ENCODE results near the gene STPG1.

Gene STPG1

DNA sequence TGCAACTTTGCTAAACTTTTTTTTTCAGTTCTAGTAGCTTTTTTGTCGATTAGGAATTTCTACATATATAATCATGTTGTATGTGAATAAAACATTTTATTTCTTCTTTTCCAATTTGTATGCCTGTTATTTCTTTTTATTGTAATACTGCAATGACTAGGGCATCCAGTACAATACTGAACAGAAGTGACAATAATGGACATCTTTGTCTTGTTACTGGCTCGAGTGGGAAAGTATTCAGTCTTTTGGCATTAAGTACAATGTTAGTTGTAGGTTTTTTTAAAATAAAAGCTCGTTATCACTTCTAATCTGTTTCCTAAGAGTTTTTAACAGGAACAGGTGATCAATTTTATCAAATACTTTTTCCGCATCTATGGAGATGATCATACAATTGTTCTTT, 9.8 kb downstream of the STPG1 start:
- Histone ChIP-seq H3K4me1 (no peaks in the 10 kb centered on the region), H3K9ac (no peak overlapping the region), H3K4me2 (no peak overlapping the region), H3K9me3 (peaks cover 9% of the 10 kb centered on the region), H4K20me1 (no peaks in the 10 kb centered on the region), H3K36me3 (no peaks in the 10 kb centered on the region), H3K4me3 (no peak overlapping the region), H3K27me3 (no peaks in the 10 kb centered on the region), H3K27ac (no peak overlapping the region)
- TF ChIP-seq Cebpa-rat (IDR thresholded peaks at IDR 0.05), result no peak

DNA sequence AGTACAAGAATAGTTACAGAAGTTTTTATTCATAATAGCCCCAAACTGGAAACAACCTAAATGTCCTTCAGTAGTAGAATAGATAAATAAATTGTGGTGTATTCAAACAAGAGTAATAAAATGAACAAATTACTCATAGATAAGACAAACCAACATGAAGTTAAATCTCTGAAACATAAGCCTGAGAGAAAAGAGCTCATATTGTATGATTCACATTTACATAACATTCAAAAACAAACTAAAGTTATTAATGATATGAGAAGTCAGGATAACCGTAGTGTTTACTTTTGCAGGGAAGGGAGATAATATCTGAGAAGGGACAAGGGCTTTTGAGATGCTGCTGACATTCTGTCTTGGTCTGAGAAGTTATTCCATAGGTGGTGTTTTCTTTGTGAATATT, 13.5 kb downstream of the STPG1 start:
- Histone ChIP-seq H3K27ac (no peak overlapping the region), H3K4me3 (no peak overlapping the region), H3K4me2 (no peak overlapping the region), H3K27me3 (no peaks in the 10 kb centered on the region), H3K9ac (no peak overlapping the region), H3K4me1 (no peaks in the 10 kb centered on the region), H3K36me3 (no peaks in the 10 kb centered on the region), H4K20me1 (no peaks in the 10 kb centered on the region), H3K9me3 (no peaks in the 10 kb centered on the region)
- TF ChIP-seq Cebpa-rat (IDR thresholded peaks at IDR 0.05), result no peak

DNA sequence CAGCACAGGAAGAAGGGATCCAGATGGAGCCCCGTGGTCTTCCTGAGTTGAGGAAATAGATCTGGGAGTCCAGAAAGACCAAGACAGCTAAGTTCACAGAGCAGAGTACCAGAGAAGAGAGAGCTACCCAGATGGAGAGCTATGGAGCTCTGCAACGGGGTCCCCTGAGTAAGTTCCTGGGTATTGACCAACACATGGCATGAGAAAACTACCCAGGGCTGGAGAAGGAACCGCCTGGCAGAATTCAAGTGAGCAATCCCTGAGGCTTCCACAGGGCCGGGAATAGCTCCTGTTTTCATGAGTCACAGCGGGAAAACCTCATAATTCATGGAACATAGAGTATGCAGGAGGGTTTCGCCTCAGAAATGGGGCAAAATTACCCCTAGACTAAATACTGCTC, 19.7 kb downstream of the STPG1 start:
- H3K36me3 ChIP-seq, result no peaks in the 10 kb centered on the region
- H3K4me3 ChIP-seq, result no peak overlapping the region
- H3K4me1 ChIP-seq, result peaks cover 6% of the 10 kb centered on the region; the same call in 1 of the 2 replicates
- no peaks in the 10 kb centered on the region for H4K20me1 ChIP-seq
- no peak for TF ChIP-seq Cebpa-rat (IDR thresholded peaks at IDR 0.05)
- H3K27me3 ChIP-seq, result no peaks in the 10 kb centered on the region
- H3K9me3 ChIP-seq, result no peaks in the 10 kb centered on the region
- no peak overlapping the region for H3K4me2 ChIP-seq
- H3K27ac ChIP-seq, result no peak overlapping the region
- no peak overlapping the region for H3K9ac ChIP-seq

DNA sequence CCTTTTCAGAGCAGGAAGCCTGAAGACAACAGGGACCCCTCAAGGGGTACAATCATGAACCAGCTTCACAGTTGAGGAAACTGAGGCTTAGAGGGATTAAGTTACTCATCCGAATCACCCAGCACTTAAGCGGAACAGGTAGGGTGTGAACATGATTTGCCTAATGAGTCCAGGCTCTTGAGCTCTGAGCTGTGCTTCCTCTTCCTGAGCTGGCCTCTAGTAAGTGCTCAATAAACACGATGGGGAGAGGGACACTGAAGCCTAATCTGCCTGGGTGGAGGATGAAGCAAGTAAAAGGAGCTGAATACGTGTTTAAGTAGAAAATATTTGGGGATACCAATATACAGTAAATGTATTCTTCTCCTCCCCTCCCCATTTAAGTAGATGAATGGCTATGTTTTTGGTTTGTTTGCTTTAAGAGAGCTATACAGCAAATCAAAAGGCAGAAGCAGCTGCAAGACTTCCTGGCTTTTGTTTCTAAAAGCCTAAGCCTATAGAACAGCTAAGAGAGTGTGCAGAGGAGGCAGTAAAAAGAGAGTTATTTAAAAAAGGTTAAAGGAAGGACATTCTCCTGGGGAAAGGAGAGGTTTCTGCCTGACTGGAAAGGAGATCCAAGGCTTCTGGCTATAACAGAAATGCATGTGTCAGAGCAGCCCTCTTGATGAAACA, 20.5 kb downstream of the STPG1 start:
- no peaks in the 10 kb centered on the region for H3K36me3 ChIP-seq
- H3K4me1 ChIP-seq, result peaks cover 6% of the 10 kb centered on the region; the same call in 1 of the 2 replicates
- no peak for TF ChIP-seq Cebpa-rat (IDR thresholded peaks at IDR 0.05)
- H3K9ac ChIP-seq, result 0 out of 2 replicates have a peak overlapping the region, but pooled peaks have one; percentile 28
- no peaks in the 10 kb centered on the region for H3K27me3 ChIP-seq
- no peaks in the 10 kb centered on the region for H3K9me3 ChIP-seq
- H4K20me1 ChIP-seq, result no peaks in the 10 kb centered on the region
- H3K4me3 ChIP-seq, result no peak overlapping the region
- H3K4me2 ChIP-seq, result no peak overlapping the region
- H3K27ac ChIP-seq, result no peak overlapping the region

DNA sequence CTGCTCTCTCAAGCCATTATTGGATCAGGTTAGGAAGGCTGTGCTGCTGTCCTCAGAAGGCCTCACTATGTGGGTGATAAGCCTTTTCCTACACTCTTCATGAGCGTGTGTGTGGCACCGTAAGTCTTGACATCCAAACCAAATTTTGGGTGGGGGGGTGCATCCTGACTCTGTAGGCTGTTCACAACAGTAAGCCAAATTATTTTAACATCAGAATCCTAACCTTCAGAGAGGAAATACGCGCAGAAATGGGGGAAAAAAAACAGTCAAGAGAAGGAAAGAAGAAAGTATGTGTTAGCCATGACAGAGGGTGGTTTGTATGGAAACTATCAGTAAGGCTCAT, 21.0 kb downstream of the STPG1 start:
- no peaks in the 10 kb centered on the region for H4K20me1 ChIP-seq
- H3K4me3 ChIP-seq, result no peak overlapping the region
- H3K4me2 ChIP-seq, result no peak overlapping the region
- H3K9ac ChIP-seq, result no peak overlapping the region
- TF ChIP-seq Cebpa-rat (IDR thresholded peaks at IDR 0.05), result no peak
- no peaks in the 10 kb centered on the region for H3K9me3 ChIP-seq
- no peak overlapping the region for H3K27ac ChIP-seq
- peaks cover 6% of the 10 kb centered on the region; the same call in 1 of the 2 replicates for H3K4me1 ChIP-seq
- no peaks in the 10 kb centered on the region for H3K36me3 ChIP-seq
- no peaks in the 10 kb centered on the region for H3K27me3 ChIP-seq

DNA sequence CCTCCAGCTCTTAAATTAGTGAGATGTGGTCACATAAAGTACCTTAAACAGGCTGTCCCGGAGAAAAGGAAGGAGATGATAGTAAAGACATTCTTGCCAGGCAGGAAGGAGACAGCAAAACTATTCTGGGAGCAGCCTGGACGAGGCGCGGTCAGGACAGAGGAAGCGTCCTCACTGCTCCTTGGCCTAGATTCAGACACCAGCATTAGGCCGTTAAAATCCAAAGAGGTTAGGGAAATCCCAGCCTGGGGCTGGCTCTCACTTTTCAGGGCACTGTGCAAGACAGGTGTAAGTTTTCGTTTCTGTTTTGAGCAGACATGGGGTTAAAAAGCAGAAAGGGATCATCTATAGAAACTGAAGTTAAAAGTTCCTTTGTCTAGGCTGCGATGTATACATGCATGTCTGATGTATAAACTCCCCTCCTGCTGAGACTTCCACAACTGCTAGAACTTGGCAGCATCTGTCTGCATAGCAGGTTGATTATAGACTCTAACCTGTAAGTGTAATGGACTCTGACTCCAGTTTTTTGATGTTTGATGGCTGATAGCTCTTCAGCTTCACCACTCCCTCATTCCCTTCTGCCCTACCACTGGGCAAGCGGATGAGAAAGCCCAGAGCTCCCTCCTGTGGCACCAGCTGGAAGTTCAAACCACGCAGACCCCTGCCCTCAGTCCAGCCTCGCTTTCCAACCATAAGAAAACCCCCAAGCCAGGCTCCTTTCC, 21.5 kb downstream of the STPG1 start:
- no peaks in the 10 kb centered on the region for H4K20me1 ChIP-seq
- H3K27ac ChIP-seq, result no peak overlapping the region
- peaks cover 6% of the 10 kb centered on the region; the same call in 1 of the 2 replicates for H3K4me1 ChIP-seq
- H3K27me3 ChIP-seq, result peaks cover 3% of the 10 kb centered on the region; the same call in 1 of the 2 replicates
- no peak overlapping the region for H3K4me3 ChIP-seq
- H3K4me2 ChIP-seq, result 0 out of 2 replicates have a peak overlapping the region, but pooled peaks have one; percentile 10
- no peak overlapping the region for H3K9ac ChIP-seq
- no peaks in the 10 kb centered on the region for H3K36me3 ChIP-seq
- H3K9me3 ChIP-seq, result no peaks in the 10 kb centered on the region
- TF ChIP-seq Cebpa-rat (IDR thresholded peaks at IDR 0.05), result no peak

DNA sequence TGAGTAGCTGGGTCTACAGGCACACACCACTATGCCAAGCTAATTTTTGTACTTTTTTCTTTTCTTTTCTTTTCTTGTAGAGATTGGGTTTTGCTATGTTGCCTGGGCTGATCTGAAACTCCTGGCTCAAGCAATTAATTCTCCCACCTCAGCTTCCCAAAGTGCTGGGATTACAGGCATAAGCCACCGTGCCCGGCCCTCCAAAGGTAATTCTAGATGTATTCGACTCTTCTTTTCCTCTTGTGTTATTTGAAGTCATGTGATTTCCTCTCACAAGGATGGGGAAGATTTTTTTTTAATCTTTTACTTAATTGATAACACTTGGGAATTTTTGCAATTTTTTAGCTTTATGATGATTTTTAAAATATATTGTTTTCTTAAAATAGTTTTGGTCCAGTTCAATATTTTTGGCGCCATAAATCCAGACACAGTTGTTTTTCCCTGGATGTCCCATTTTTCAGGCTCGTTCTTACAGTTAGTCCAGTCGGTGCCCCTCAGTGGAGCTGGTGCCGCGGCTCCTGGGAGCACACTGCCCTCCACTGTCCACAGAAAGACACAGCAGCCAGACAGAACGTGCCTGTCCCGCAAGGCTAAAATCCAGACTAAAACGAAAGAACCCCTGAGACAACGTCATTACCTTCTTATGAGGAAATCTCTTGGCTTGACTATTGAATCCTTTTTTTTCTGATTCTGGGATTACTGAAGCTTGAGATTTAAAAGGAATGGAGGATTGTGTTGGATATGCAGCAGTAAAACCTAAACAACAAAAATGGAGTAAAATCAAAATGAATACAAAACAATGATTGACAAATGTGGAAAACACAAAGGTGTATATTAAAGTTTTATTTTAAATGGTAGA, 22.4 kb downstream of the STPG1 start:
- Histone ChIP-seq H4K20me1 (no peaks in the 10 kb centered on the region), H3K27me3 (peaks cover 7% of the 10 kb centered on the region; the same call in 1 of the 2 replicates), H3K9ac (no peak overlapping the region), H3K4me3 (no peak overlapping the region), H3K36me3 (no peaks in the 10 kb centered on the region), H3K27ac (no peak overlapping the region), H3K9me3 (no peaks in the 10 kb centered on the region), H3K4me2 (no peak overlapping the region), H3K4me1 (peaks cover 6% of the 10 kb centered on the region; the same call in 1 of the 2 replicates)
- TF ChIP-seq Cebpa-rat (IDR thresholded peaks at IDR 0.05), result no peak

DNA sequence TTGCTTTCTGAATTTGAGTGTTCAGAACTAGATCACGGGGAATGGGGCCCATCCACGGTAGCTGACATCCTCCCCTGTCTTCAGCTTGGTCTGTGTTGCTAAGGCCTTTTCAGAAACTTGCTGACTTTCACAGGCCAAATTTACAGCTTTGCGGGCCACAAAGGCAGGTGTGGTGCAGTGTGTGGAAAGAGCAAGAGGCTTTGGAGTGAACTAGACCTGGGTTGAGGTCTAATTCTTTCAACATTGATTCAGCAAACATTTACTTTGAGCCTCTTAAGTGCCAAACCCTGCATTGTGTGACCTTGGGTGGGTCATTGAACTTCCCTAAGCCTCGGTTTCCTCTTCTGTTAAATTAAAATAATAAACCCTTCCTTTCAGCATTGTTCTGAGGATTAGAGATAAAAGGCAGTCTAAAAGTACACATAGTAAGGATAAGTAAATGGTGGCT, 24.3 kb downstream of the STPG1 start:
- no peak overlapping the region for H3K4me2 ChIP-seq
- H3K27me3 ChIP-seq, result peaks cover 7% of the 10 kb centered on the region; the same call in 1 of the 2 replicates
- no peak overlapping the region for H3K27ac ChIP-seq
- no peaks in the 10 kb centered on the region for H3K9me3 ChIP-seq
- no peaks in the 10 kb centered on the region for H3K36me3 ChIP-seq
- no peaks in the 10 kb centered on the region for H4K20me1 ChIP-seq
- peaks cover 11% of the 10 kb centered on the region; the same call in 1 of the 2 replicates for H3K4me1 ChIP-seq
- H3K4me3 ChIP-seq, result no peak overlapping the region
- TF ChIP-seq Cebpa-rat (IDR thresholded peaks at IDR 0.05), result no peak
- no peak overlapping the region for H3K9ac ChIP-seq

DNA sequence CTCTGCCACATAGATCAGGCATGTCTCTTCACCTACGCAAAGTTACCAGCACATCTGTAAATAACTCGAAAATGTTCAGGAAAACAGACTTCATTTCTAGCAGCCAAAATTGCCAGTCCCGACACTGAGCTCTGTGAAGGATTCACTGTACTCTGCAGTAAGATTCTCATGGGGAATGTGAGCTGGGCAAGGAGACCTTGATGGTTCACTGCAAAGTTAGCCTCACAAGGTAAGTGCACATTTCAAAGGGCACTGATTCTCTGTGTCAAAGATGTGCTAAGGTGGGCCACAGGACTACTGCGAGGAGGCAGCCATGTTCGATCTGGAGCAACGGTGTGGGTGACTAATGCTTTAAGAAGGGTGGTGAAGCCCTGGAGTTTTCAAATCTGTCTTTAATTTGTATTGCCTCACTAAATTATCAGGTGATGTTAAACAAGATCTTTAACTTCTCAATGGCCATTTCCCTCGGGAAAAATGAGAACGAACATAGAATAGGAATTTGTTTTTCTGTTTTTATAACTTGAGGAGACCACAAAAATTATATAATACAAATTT, 25.2 kb downstream of the STPG1 start:
- peaks cover 7% of the 10 kb centered on the region; the same call in 1 of the 2 replicates for H3K27me3 ChIP-seq
- no peaks in the 10 kb centered on the region for H3K36me3 ChIP-seq
- H3K4me2 ChIP-seq, result no peak overlapping the region
- no peak for TF ChIP-seq Cebpa-rat (IDR thresholded peaks at IDR 0.05)
- H4K20me1 ChIP-seq, result no peaks in the 10 kb centered on the region
- no peak overlapping the region for H3K4me3 ChIP-seq
- H3K4me1 ChIP-seq, result peaks cover 14% of the 10 kb centered on the region; the same call in 1 of the 2 replicates
- no peaks in the 10 kb centered on the region for H3K9me3 ChIP-seq
- H3K27ac ChIP-seq, result no peak overlapping the region
- H3K9ac ChIP-seq, result no peak overlapping the region

All from BLaER1 (cell line).